ENCODE data around the gene FN3KRP.

The FN3KRP gene

DNA sequence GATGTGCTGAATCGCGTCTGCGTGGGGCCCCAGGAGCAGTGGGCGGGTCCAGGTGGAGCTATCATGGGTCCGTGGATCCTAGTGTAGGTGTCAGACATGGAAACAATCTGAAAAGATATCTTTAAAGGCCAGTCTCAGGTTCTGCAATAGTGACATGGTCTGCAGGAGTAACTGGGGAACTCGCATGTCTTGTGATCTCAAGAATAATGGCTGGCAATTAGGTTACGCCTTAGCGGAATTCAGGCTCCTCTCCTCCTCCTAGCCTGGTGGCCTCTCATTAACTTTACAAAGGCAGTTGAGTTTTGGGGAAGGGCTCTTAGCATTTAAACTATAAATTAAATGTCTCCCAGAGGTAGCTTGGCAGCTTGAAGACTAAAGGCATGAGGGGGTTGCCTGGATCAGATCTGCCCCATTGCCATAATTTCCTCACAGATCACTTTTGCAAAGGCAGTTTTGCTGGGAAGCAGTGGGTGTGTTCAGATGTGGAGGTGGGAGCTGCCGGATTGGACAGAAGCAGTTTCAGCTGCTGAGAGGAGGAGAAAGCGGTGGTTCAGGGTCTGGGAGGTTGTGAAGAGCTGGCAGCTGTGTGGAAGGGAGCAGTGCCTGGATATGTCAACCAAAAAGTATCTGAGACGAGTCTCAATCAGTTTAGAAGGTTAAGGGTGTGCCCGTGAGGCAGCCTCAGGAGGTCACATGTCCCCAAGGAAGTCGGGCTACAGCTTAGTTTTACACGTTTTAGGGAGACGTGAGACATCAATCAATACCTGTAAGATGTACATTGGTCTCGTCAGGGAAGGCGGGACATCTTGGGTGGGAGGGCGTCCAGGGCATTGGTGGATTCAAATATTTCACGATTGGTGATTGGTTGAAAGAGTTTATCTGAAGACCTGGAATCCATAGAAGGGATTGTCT is 38.0 kb downstream of the FN3KRP start:
- DNase-seq, result peak; percentile 82

GRCh38 chr17:82756166-82756565 is 39.7 kb downstream of the FN3KRP start:
- peak; percentile 55 for DNase-seq
- H3K36me3 ChIP-seq, result peaks cover 67% of the 10 kb centered on the region
- no peak for TF ChIP-seq CTCF (IDR thresholded peaks at IDR 0.05; ENCODE audit: low read depth, low read length)

More for the DNA sequence above, 38.0 kb downstream of the FN3KRP start:
- Histone ChIP-seq H3K4me3 (ENCODE audit: low read depth, low read length) (no peak overlapping the region), H3K9me3 (ENCODE audit: severe bottlenecking) (peaks cover 2% of the 10 kb centered on the region), H3K36me3 (peaks cover 55% of the 10 kb centered on the region), H3K27me3 (ENCODE audit: insufficient read depth, low read depth, severe bottlenecking) (no peaks in the 10 kb centered on the region), H3K27ac (peak overlapping the region; percentile 68)
- TF ChIP-seq CTCF (IDR thresholded peaks at IDR 0.05; ENCODE audit: low read depth, low read length), result no peak

GRCh38 chr17:82765371-82765770 is 48.9 kb downstream of the FN3KRP start:
- TF ChIP-seq CTCF (IDR thresholded peaks at IDR 0.05; ENCODE audit: low read depth, low read length), result no peak
- peaks cover 92% of the 10 kb centered on the region for H3K36me3 ChIP-seq
- DNase-seq, result no peak

More at GRCh38 chr17:82756166-82756565, 39.7 kb downstream of the FN3KRP start:
- H3K4me3 ChIP-seq (ENCODE audit: low read depth, low read length), result no peak overlapping the region
- no peaks in the 10 kb centered on the region for H3K27me3 ChIP-seq (ENCODE audit: insufficient read depth, low read depth, severe bottlenecking)
- H3K27ac ChIP-seq, result peak overlapping the region; percentile 68
- H3K9me3 ChIP-seq (ENCODE audit: severe bottlenecking), result peaks cover 1% of the 10 kb centered on the region

DNA sequence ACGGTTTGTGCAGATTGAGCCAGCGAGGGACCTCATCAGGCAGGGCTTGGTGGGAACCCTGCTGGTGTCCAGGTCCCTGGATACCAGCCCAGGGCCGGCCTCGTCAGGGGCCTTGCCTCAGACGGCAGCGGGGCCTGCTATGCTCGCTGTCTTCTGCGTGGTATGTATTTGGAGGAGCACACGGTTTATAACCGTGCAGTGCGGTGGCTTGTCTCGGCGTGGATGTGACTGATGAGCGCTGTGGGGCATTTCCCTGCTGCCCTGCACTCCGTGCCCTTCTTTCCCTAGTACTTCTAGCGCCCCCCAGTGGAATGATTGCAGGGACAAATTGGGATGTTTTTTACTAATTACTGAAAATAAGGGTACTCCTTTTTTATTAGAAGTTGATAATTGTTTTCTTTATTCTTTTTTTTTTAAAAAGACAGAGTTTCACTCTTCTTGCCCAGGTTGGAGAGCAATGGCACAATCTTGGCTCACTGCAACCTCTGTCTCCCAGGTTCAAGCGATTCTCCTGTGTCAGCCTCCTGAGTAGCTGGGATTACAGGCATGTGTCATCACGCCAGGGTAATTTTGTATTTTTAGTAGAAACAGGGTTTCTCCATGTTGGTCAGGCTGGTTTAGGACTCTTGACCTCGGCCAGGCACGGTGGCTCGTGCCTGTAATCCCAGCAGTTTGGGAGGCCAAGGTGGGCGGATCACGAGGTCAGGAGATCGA is 50.7 kb downstream of the FN3KRP start:
- H3K4me3 ChIP-seq (ENCODE audit: low read depth, low read length), result no peak overlapping the region
- TF ChIP-seq CTCF (IDR thresholded peaks at IDR 0.05; ENCODE audit: low read depth, low read length), result peak; percentile 62
- no peak overlapping the region for H3K27ac ChIP-seq
- DNase-seq, result peak; percentile 85
- H3K27me3 ChIP-seq (ENCODE audit: insufficient read depth, low read depth, severe bottlenecking), result no peaks in the 10 kb centered on the region
- no peaks in the 10 kb centered on the region for H3K9me3 ChIP-seq (ENCODE audit: severe bottlenecking)
- peaks cover 90% of the 10 kb centered on the region for H3K36me3 ChIP-seq

More at GRCh38 chr17:82765371-82765770, 48.9 kb downstream of the FN3KRP start:
- H3K27ac ChIP-seq, result no peak overlapping the region
- H3K27me3 ChIP-seq (ENCODE audit: insufficient read depth, low read depth, severe bottlenecking), result no peaks in the 10 kb centered on the region
- no peak overlapping the region for H3K4me3 ChIP-seq (ENCODE audit: low read depth, low read length)
- H3K9me3 ChIP-seq (ENCODE audit: severe bottlenecking), result no peaks in the 10 kb centered on the region

GRCh38 chr17:82769041-82769440 is 52.5 kb downstream of the FN3KRP start:
- DNase-seq, result no peak
- no peak overlapping the region for H3K4me3 ChIP-seq (ENCODE audit: low read depth, low read length)
- H3K27me3 ChIP-seq (ENCODE audit: insufficient read depth, low read depth, severe bottlenecking), result no peaks in the 10 kb centered on the region
- TF ChIP-seq CTCF (IDR thresholded peaks at IDR 0.05; ENCODE audit: low read depth, low read length), result no peak
- no peaks in the 10 kb centered on the region for H3K9me3 ChIP-seq (ENCODE audit: severe bottlenecking)
- H3K36me3 ChIP-seq, result peaks cover 89% of the 10 kb centered on the region
- no peak overlapping the region for H3K27ac ChIP-seq
